WERI-Rb-1 (cell line): ENCODE data around the gene KCNG1.

ENCODE experiments used
- DNase-seq: peaks from one replicate; pipeline ENCODE4 v3.0.0-alpha.2; 2020
- H3K27ac ChIP-seq: fragments of 250-450 bp; sonication (Bioruptor Pico); 2 replicates; pipeline ENCODE4 v1.5.1; 2020; ENCODE audit warnings: mild to moderate bottlenecking, moderate library complexity
- H3K27me3 ChIP-seq: fragments of 250-450 bp; sonication (Bioruptor Pico); 2 replicates; pipeline ENCODE4 v1.5.1; 2021; ENCODE audit warnings: mild to moderate bottlenecking, low read depth, moderate library complexity; ENCODE audit not compliant: insufficient read depth, severe bottlenecking
- H3K36me3 ChIP-seq: fragments of 250-450 bp; sonication (Bioruptor Pico); 2 replicates; pipeline ENCODE4 v1.5.1; 2020; ENCODE audit warnings: mild to moderate bottlenecking, moderate library complexity
- H3K4me3 ChIP-seq: 2 replicates; pipeline ENCODE4 v1.5.1; 2011; ENCODE audit warnings: low read depth, mild to moderate bottlenecking, control low read depth, low read length
- H3K9me3 ChIP-seq: fragments of 250-450 bp; sonication (Bioruptor Pico); 2 replicates; pipeline ENCODE4 v1.5.1; 2021; ENCODE audit warnings: mild to moderate bottlenecking, moderate library complexity; ENCODE audit not compliant: severe bottlenecking
- CTCF ChIP-seq: IDR thresholded peaks from 2 replicates; pipeline ENCODE4 v1.5.1; 2011; ENCODE audit warnings: low read depth, mild to moderate bottlenecking, control low read depth, inconsistent platforms, low read length

KCNG1 gene

GRCh38 chr20:51062065-51062464 lies 39.2 kb upstream of the KCNG1 start:
- DNase-seq: no peak
- Histone ChIP-seq H3K27me3 (peaks cover 86% of the 10 kb centered on the region), H3K36me3 (no peaks in the 10 kb centered on the region), H3K27ac (no peak overlapping the region), H3K4me3 (no peak overlapping the region), H3K9me3 (no peaks in the 10 kb centered on the region)
- no peak for TF ChIP-seq CTCF

GRCh38 chr20:51061418-51062045 lies 38.6 kb upstream of the KCNG1 start:
- H3K4me3 ChIP-seq: no peak overlapping the region
- H3K27ac ChIP-seq: no peak overlapping the region
- no peaks in the 10 kb centered on the region for H3K9me3 ChIP-seq
- H3K27me3 ChIP-seq: peaks cover 86% of the 10 kb centered on the region
- TF ChIP-seq CTCF: no peak
- no peak for DNase-seq
- H3K36me3 ChIP-seq: no peaks in the 10 kb centered on the region

- Histone ChIP-seq H3K36me3 (no peaks in the 10 kb centered on the region), H3K27ac (no peak overlapping the region), H3K9me3 (no peaks in the 10 kb centered on the region), H3K4me3 (no peak overlapping the region), H3K27me3 (peaks cover 88% of the 10 kb centered on the region)
- DNase-seq: no peak
- TF ChIP-seq CTCF: no peak
Measured at GRCh38 chr20:51060301-51060700, 37.4 kb upstream of the KCNG1 start.

- Histone ChIP-seq H3K36me3 (no peaks in the 10 kb centered on the region), H3K27me3 (peaks cover 92% of the 10 kb centered on the region), H3K27ac (no peak overlapping the region), H3K9me3 (no peaks in the 10 kb centered on the region), H3K4me3 (no peak overlapping the region)
- DNase-seq: no peak
- TF ChIP-seq CTCF: no peak
Measured at GRCh38 chr20:51059862-51060261, 37.0 kb upstream of the KCNG1 start.

- H3K27me3 ChIP-seq: peaks cover 95% of the 10 kb centered on the region
- no peaks in the 10 kb centered on the region for H3K9me3 ChIP-seq
- no peak overlapping the region for H3K27ac ChIP-seq
- no peaks in the 10 kb centered on the region for H3K36me3 ChIP-seq
- H3K4me3 ChIP-seq: no peak overlapping the region
- DNase-seq: no peak
- no peak for TF ChIP-seq CTCF
Measured at GRCh38 chr20:51058017-51058416, 35.1 kb upstream of the KCNG1 start.

- Histone ChIP-seq H3K36me3 (no peaks in the 10 kb centered on the region), H3K27me3 (peaks cover 94% of the 10 kb centered on the region), H3K4me3 (no peak overlapping the region), H3K9me3 (peaks cover 3% of the 10 kb centered on the region), H3K27ac (no peak overlapping the region)
- DNase-seq: no peak
- TF ChIP-seq CTCF: no peak
Measured at GRCh38 chr20:51054233-51054632, 31.3 kb upstream of the KCNG1 start.
